Stomach (tissue), 9 donors: ENCODE results near the gene ADSS2. TPM values are rescaled to one million over a fixed set of nuclear protein-coding genes. Genes with fewer than 3 reads are reported as not detected.
"Not testable (repeated sequence)": the region's sequence is repeated elsewhere in the genome, so short reads cannot be mapped to it uniquely, and the experiment has no call there.

Experiments
- DNase-seq, 2 donors: peaks; one replicate each; pipeline versions ENCODE4 v3.0.0 to v3.0.0-alpha.2; 2013 to 2019
- H3K27ac ChIP-seq, 5 donors: fragments of 200-600 bp in 4 of 5; sonication (generic) in 4 of 5; one replicate each; pipeline ENCODE4 v1.5.1; 2013 to 2019; ENCODE audit warnings: mild to moderate bottlenecking in 1 of 5, moderate library complexity in 1 of 5
- H3K27me3 ChIP-seq, 3 donors: fragments of 200-600 bp; sonication (generic); one replicate each; pipeline ENCODE4 v1.5.1; 2017 to 2019; ENCODE audit warnings: mixed run types in 1 of 3
- H3K36me3 ChIP-seq, 4 donors: fragments of 200-600 bp; sonication (generic); 1 replicate in 3 of 4; 2 replicates in 1 of 4; pipeline ENCODE4 v1.5.1; 2016 to 2019
- H3K4me1 ChIP-seq, 4 donors: fragments of 200-600 bp; sonication (generic); one replicate each; pipeline ENCODE4 v1.5.1; 2016 to 2019
- H3K4me3 ChIP-seq, 4 donors: fragments of 200-600 bp; sonication (generic) in 3 of 4; one replicate each; pipeline ENCODE4 v1.5.1; 2016 to 2019; ENCODE audit warnings: mild to moderate bottlenecking in 1 of 4
- H3K9me3 ChIP-seq, 4 donors: fragments of 200-600 bp; sonication (generic); one replicate each; pipeline ENCODE4 v1.5.1; 2016 to 2019
- CTCF ChIP-seq, 7 experiments: fragments of 450-650 bp in 4 of 7; fragments of 200-600 bp in 3 of 7; sonication (generic) in 3 of 7; IDR thresholded peaks; one replicate each; pipeline ENCODE4 v1.5.1; 2016 to 2019; ENCODE audit warnings: antibody characterized with exemption in 7 of 7, control low read depth in 2 of 7, mild to moderate bottlenecking in 1 of 7
- EP300 ChIP-seq: sonication (generic); formaldehyde crosslinking; IDR thresholded peaks from one replicate; pipeline ENCODE4 v1.6.1; 2017; ENCODE audit warnings: antibody characterized with exemption
- POLR2A ChIP-seq, 4 donors: fragments of 450-650 bp; IDR thresholded peaks; one replicate each; pipeline ENCODE4 v1.6.1; 2016; ENCODE audit warnings: antibody characterized with exemption in 4 of 4, control low read depth in 2 of 4, mild to moderate bottlenecking in 1 of 4, moderate library complexity in 1 of 4
- POLR2AphosphoS5 ChIP-seq, 3 donors: sonication (generic); formaldehyde crosslinking; IDR thresholded peaks; one replicate each; pipeline ENCODE4 v1.6.1; 2016; ENCODE audit warnings: antibody characterized with exemption in 3 of 3
- WGBS, 5 donors: extraction: QIAGEN DNeasy Blood & Tissue Kit in 3 of 5; methylation state at CpG; one replicate each; pipeline versions ENCODE4 v1.1.5 to v1.1.7; 2013 to 2018; 5-methylcytosine and 5-hydroxymethylcytosine counted together
- intact Hi-C: fragments of 100-400 bp; cut with DNase I; formaldehyde crosslinking; loops from one replicate; pipeline ENCODE4 v1.15.1; 2023; ENCODE audit warnings: low total_unique reads
- polyA plus RNA-seq, 3 donors: library from polyadenylated mRNA; stranded (reverse); fragments of 200-250 nt; gene quantifications; one replicate each; pipeline ENCODE4 v1.2.3, GENCODE V29; 2013
- total RNA-seq, 5 donors: library from RNA; depleted of rRNA; stranded (reverse); fragments of >200 nt; gene quantifications; one replicate each; pipeline versions ENCODE4 v1.1.0 to v1.2.3, GENCODE V29; 2014 to 2016
- donor health status: healthy with polysubstance abuse.
- donor health status: Bipolar disorder and iron deficiency.
- donor health status: healthy.

Gene ADSS2
- total and polyA plus RNA-seq, 8 donors, result 20.1 to 99.3 (median 43.5) TPM

GRCh38 chr1:244383278-244383884 is 68.3 kb downstream of the ADSS2 start:
- Histone ChIP-seq H3K36me3 (no peaks in the 10 kb centered on the region), H3K27me3 (no peaks in the 10 kb centered on the region), H3K27ac (no peak overlapping the region), H3K9me3 (no peaks in the 10 kb centered on the region), H3K4me1 (no peaks in the 10 kb centered on the region), H3K4me3 (no peak overlapping the region)
- whole genome bisulfite sequencing, 5 donors, result 86 to 96% (median 89%) methylated on average over 4 of the region's 4 CpGs
- no peak for DNase-seq
- TF ChIP-seq CTCF (IDR thresholded peaks at IDR 0.05), result no peak
- no peak for TF ChIP-seq POLR2AphosphoS5 (IDR thresholded peaks at IDR 0.05)
- no peak for TF ChIP-seq EP300
- TF ChIP-seq POLR2A (IDR thresholded peaks at IDR 0.05), result no peak
- intact Hi-C loops, result no loop called here

- no peak for DNase-seq
- Histone ChIP-seq H3K4me3 (no peak overlapping the region), H3K4me1 (no peaks in the 10 kb centered on the region), H3K27me3 (no peaks in the 10 kb centered on the region), H3K36me3 (no peaks in the 10 kb centered on the region), H3K27ac (no peak overlapping the region), H3K9me3 (no peaks in the 10 kb centered on the region)
- intact Hi-C loops, result no loop called here
- no peak for TF ChIP-seq POLR2A (IDR thresholded peaks at IDR 0.05)
- no peak for TF ChIP-seq POLR2AphosphoS5 (IDR thresholded peaks at IDR 0.05)
- TF ChIP-seq EP300, result no peak
- WGBS, 5 donors, result 73 to 88% (median 80%) methylated on average over 7 of the region's 7 CpGs
Measured at GRCh38 chr1:244381878-244382565, 69.7 kb downstream of the ADSS2 start.

GRCh38 chr1:244376126-244376525 is 75.6 kb downstream of the ADSS2 start:
- H3K4me1 ChIP-seq, result no peaks in the 10 kb centered on the region
- H3K36me3 ChIP-seq, result no peaks in the 10 kb centered on the region
- H3K27me3 ChIP-seq, result no peaks in the 10 kb centered on the region
- H3K9me3 ChIP-seq, result no peaks in the 10 kb centered on the region
- 77 to 86% (median 80%) methylated on average over 6 of the region's 6 CpGs for WGBS, 5 donors
- TF ChIP-seq POLR2A (IDR thresholded peaks at IDR 0.05), result no peak
- TF ChIP-seq EP300, result no peak
- TF ChIP-seq CTCF (IDR thresholded peaks at IDR 0.05), result no peak
- no peak for TF ChIP-seq POLR2AphosphoS5 (IDR thresholded peaks at IDR 0.05)
- no peak for DNase-seq
- H3K4me3 ChIP-seq, result no peak overlapping the region
- intact Hi-C loops, result no loop called here
- no peak overlapping the region for H3K27ac ChIP-seq

GRCh38 chr1:244375051-244375450 is 76.7 kb downstream of the ADSS2 start:
- Histone ChIP-seq H3K36me3 (no peaks in the 10 kb centered on the region), H3K27me3 (no peaks in the 10 kb centered on the region), H3K4me3 (no peak overlapping the region), H3K27ac (no peak overlapping the region), H3K4me1 (no peaks in the 10 kb centered on the region), H3K9me3 (no peaks in the 10 kb centered on the region)
- no peak for TF ChIP-seq CTCF (IDR thresholded peaks at IDR 0.05)
- no peak for TF ChIP-seq POLR2AphosphoS5 (IDR thresholded peaks at IDR 0.05)
- TF ChIP-seq POLR2A (IDR thresholded peaks at IDR 0.05), result no peak
- TF ChIP-seq EP300, result no peak
- intact Hi-C loops, result no loop called here
- WGBS, 5 donors, result 62 to 82% (median 76%) methylated on average over 7 of the region's 7 CpGs
- DNase-seq, result no peak

- intact Hi-C loops, H3K4me3 ChIP-seq, H3K27me3 ChIP-seq, H3K27ac ChIP-seq, H3K9me3 ChIP-seq, H3K36me3 ChIP-seq, DNase-seq, H3K4me1 ChIP-seq: not testable (repeated sequence)
- WGBS, 5 donors, result 91 to 95% (median 94%) methylated on average over 6 of the region's 6 CpGs
Measured at GRCh38 chr1:244374484-244374883, 77.2 kb downstream of the ADSS2 start.
